Ishikawa (cell line): ENCODE measurements around the gene DLEU7.

Experiments
- CEBPB ChIP-seq: IDR thresholded peaks from 2 replicates; pipeline ENCODE4 v1.6.1; 2012
- CREB1 ChIP-seq: IDR thresholded peaks from 2 replicates; pipeline ENCODE4 v1.6.1; 2012; ENCODE audit warnings: low read depth
- EGR1 ChIP-seq: IDR thresholded peaks from 2 replicates; pipeline ENCODE4 v1.6.1; 2012
- EP300 ChIP-seq: IDR thresholded peaks from 2 replicates; pipeline ENCODE4 v1.6.1; 2012; ENCODE audit warnings: borderline replicate concordance
- FOXM1 ChIP-seq: IDR thresholded peaks from 2 replicates; pipeline ENCODE4 v1.6.1; 2012; ENCODE audit warnings: low read depth, borderline replicate concordance
- MAX ChIP-seq: IDR thresholded peaks from 2 replicates; pipeline ENCODE4 v1.6.1; 2012
- NFIC ChIP-seq: IDR thresholded peaks from 2 replicates; pipeline ENCODE4 v1.6.1; 2012
- RAD21 ChIP-seq: IDR thresholded peaks from 2 replicates; pipeline ENCODE4 v1.6.1; 2012; ENCODE audit warnings: low read depth
- REST ChIP-seq: IDR thresholded peaks from 2 replicates; pipeline ENCODE4 v1.6.1; 2012; ENCODE audit warnings: low read depth, mild to moderate bottlenecking
- TAF1 ChIP-seq: IDR thresholded peaks from 2 replicates; pipeline ENCODE4 v1.6.1; 2012; ENCODE audit warnings: low read depth, mild to moderate bottlenecking
- TCF12 ChIP-seq: IDR thresholded peaks from 2 replicates; pipeline ENCODE4 v1.6.1; 2012; ENCODE audit warnings: low read depth
- TEAD4 ChIP-seq: IDR thresholded peaks from 2 replicates; pipeline ENCODE4 v1.6.1; 2012
- USF1 ChIP-seq: IDR thresholded peaks from 2 replicates; pipeline ENCODE4 v1.6.1; 2012
- YY1 ChIP-seq: IDR thresholded peaks from 2 replicates; pipeline ENCODE4 v1.6.1; 2012; ENCODE audit warnings: low read depth
- ZBTB7A ChIP-seq: IDR thresholded peaks from 2 replicates; pipeline ENCODE4 v1.6.1; 2012; ENCODE audit warnings: low read depth

The DLEU7 gene

GRCh38 chr13:50846861-50847475 is 3.5 kb upstream of the DLEU7 start:
- no peak for TF ChIP-seq EP300
- TF ChIP-seq NFIC, result no peak
- no peak for TF ChIP-seq TEAD4
- no peak for TF ChIP-seq EGR1
- no peak for TF ChIP-seq TAF1
- no peak for TF ChIP-seq RAD21
- TF ChIP-seq USF1, result no peak
- TF ChIP-seq REST, result no peak
- TF ChIP-seq FOXM1, result no peak
- no peak for TF ChIP-seq CREB1
- TF ChIP-seq YY1, result no peak
- no peak for TF ChIP-seq TCF12
- TF ChIP-seq ZBTB7A, result no peak
- TF ChIP-seq CEBPB, result no peak

- TF ChIP-seq TAF1 (no peak), EGR1 (no peak), EP300 (no peak), ZBTB7A (no peak), YY1 (no peak), NFIC (no peak), USF1 (no peak), CEBPB (no peak), TEAD4 (no peak), TCF12 (no peak), MAX (no peak), RAD21 (no peak)
Observed at GRCh38 chr13:50845211-50845610, 1.7 kb upstream of the DLEU7 start.

- TF ChIP-seq EP300 (no peak), RAD21 (no peak), YY1 (no peak), MAX (no peak), USF1 (no peak), REST (no peak), TCF12 (no peak), CEBPB (no peak), TAF1 (no peak), NFIC (no peak)
Observed at GRCh38 chr13:50844084-50844875, 788 bp upstream of the DLEU7 start.

GRCh38 chr13:50842990-50843256 is 569 bp downstream of the DLEU7 start:
- no peak for TF ChIP-seq TEAD4
- no peak for TF ChIP-seq TCF12
- no peak for TF ChIP-seq RAD21
- TF ChIP-seq REST, result no peak
